Nephron (organoid): Measurements from ENCODE around the gene IGSF23.
A peak's percentile ranks its signal among the peaks of the same experiment; 100 is the strongest.

ENCODE experiments used
- H3K27ac Mint-ChIP-seq, 3 experiments: 2 replicates each; pipeline ENCODE4 v1.8.0; 2020; ENCODE audit warnings: mixed read lengths in 3 of 3, mild to moderate bottlenecking in 2 of 3, moderate library complexity in 1 of 3
- H3K27me3 Mint-ChIP-seq: 2 replicates; pipeline ENCODE4 v1.8.0; 2021; ENCODE audit warnings: low read depth, mild to moderate bottlenecking, moderate library complexity, mixed read lengths
- H3K36me3 Mint-ChIP-seq: 2 replicates; pipeline ENCODE4 v1.8.0; 2020; ENCODE audit warnings: low read depth, mixed read lengths
- H3K4me1 Mint-ChIP-seq: 2 replicates; pipeline ENCODE4 v1.8.0; 2020; ENCODE audit warnings: mixed read lengths
- H3K4me3 Mint-ChIP-seq, 3 experiments: 2 replicates each; pipeline ENCODE4 v1.8.0; 2020; ENCODE audit warnings: mild to moderate bottlenecking in 3 of 3, mixed read lengths in 3 of 3, moderate library complexity in 2 of 3
- H3K9me3 Mint-ChIP-seq: 2 replicates; pipeline ENCODE4 v1.8.0; 2020; ENCODE audit warnings: mixed read lengths
- TF ChIP-seq, protein P1 (sequence below), 3 experiments: fragments of 200-600 bp; sonication (generic); IDR thresholded peaks; one replicate each; pipeline ENCODE4 v1.5.0; 2021; ENCODE audit warnings: antibody characterized with exemption in 3 of 3; ENCODE audit not compliant: unreplicated experiment in 3 of 3

IGSF23 gene

DNA sequence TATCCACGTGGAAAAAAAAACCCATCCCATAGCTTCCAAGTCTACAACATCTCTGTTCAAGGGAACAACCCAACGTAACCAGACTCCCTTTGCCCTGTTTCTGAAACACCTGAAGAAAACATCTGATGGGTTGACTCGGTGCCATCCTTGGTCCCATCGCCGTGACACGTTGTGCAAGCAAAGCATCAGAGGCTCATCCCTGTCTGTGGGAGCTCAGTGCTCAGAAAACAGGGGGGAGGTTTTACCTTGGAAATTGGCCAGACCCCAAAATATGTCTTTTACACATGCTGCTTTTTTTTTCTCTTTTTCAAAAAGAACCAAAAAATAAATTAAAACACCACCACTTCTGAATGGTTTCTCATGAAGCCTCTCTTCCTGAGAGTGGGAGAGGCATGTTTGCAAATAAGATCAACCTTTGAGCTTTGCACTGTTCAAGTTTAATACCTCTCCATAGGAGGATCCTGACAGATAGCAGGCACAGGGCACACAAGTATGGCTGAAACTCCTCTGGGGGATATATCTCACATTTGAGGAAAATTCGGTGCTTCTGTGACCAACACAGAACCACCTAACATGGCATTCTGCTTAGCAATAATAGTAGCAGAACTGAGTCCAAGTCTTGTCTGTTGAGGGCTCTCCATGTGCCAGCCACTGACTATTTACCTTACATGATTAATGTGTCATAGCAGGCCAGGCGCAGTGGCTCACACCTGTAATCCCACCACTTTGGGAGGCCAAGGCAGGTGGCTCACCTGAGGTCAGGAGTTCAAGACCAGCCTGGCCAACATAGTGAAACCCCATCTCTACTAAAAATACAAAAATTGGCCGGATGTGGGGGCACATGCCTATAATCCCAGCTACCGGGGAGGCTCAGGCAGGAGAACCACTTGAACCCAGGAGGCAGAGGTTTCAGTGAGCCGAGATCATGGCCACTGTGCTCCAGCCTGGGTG lies 23.4 kb downstream of the IGSF23 start:
- H3K4me1 Mint-ChIP-seq = peaks cover 50% of the 10 kb centered on the region
- no peaks in the 10 kb centered on the region for H3K9me3 Mint-ChIP-seq
- no peaks in the 10 kb centered on the region for H3K36me3 Mint-ChIP-seq
- peaks cover 16% of the 10 kb centered on the region for H3K27me3 Mint-ChIP-seq
- H3K27ac Mint-ChIP-seq = peak overlapping the region; percentile 14 to 81 (median 45)
- TF ChIP-seq, protein P1, sequence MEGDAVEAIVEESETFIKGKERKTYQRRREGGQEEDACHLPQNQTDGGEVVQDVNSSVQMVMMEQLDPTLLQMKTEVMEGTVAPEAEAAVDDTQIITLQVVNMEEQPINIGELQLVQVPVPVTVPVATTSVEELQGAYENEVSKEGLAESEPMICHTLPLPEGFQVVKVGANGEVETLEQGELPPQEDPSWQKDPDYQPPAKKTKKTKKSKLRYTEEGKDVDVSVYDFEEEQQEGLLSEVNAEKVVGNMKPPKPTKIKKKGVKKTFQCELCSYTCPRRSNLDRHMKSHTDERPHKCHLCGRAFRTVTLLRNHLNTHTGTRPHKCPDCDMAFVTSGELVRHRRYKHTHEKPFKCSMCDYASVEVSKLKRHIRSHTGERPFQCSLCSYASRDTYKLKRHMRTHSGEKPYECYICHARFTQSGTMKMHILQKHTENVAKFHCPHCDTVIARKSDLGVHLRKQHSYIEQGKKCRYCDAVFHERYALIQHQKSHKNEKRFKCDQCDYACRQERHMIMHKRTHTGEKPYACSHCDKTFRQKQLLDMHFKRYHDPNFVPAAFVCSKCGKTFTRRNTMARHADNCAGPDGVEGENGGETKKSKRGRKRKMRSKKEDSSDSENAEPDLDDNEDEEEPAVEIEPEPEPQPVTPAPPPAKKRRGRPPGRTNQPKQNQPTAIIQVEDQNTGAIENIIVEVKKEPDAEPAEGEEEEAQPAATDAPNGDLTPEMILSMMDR (IDR thresholded peaks at IDR 0.05; ENCODE audit: unreplicated experiment in 3 of 3) = no peak
- H3K4me3 Mint-ChIP-seq = no peak overlapping the region

DNA sequence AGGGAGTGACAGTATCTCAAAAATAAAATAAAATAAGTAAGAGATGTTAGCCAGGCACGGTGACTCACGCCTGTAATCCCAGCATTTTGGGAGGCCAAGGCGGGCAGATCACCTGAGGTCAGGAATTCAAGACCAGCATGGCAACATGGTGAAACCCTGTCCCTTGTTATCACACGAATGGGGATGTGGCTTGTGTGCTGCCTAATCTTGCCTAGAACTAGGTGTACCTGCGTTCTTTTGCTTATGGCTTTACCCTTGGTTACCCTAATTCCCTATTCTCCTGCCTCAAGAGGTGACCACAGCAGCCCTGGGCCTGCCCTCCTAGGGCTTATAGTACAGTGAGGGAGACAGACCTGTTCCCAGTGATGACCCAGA lies 24.0 kb downstream of the IGSF23 start:
- TF ChIP-seq, protein P1 (IDR thresholded peaks at IDR 0.05; ENCODE audit: unreplicated experiment in 3 of 3) = no peak

DNA sequence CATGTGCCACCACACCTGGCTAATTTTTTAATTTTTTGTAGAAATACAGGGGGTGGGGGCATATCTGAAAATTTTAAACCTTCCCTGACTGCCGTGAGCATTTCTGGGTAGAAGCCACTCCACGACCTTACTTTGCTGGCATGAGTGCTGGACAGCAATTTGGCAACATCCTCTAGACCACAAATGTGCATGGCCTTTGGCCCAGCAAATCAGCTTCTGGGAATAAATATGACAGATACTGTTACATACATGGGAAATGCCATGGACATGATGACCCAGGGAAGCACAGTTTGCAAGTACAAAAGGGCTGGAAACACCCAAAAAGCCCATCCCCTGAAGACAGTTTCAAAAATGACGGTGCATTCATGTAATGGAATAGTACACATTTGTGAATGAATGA lies 27.2 kb downstream of the IGSF23 start:
- no peak overlapping the region for H3K27ac Mint-ChIP-seq
- H3K4me1 Mint-ChIP-seq = peaks cover 21% of the 10 kb centered on the region
- H3K9me3 Mint-ChIP-seq = no peaks in the 10 kb centered on the region
- peak overlapping the region; percentile 23 to 52 (median 51) for H3K4me3 Mint-ChIP-seq
- TF ChIP-seq, protein P1 (IDR thresholded peaks at IDR 0.05; ENCODE audit: unreplicated experiment in 3 of 3) = no peak
- H3K27me3 Mint-ChIP-seq = peaks cover 8% of the 10 kb centered on the region
- H3K36me3 Mint-ChIP-seq = no peaks in the 10 kb centered on the region

More for the DNA sequence above, 24.0 kb downstream of the IGSF23 start:
- H3K27me3 Mint-ChIP-seq = peaks cover 16% of the 10 kb centered on the region
- peak overlapping the region in 1 of 3 experiments; percentile 45 for H3K4me3 Mint-ChIP-seq
- no peaks in the 10 kb centered on the region for H3K36me3 Mint-ChIP-seq
- no peaks in the 10 kb centered on the region for H3K9me3 Mint-ChIP-seq
- H3K27ac Mint-ChIP-seq = no peak overlapping the region
- peaks cover 50% of the 10 kb centered on the region for H3K4me1 Mint-ChIP-seq

DNA sequence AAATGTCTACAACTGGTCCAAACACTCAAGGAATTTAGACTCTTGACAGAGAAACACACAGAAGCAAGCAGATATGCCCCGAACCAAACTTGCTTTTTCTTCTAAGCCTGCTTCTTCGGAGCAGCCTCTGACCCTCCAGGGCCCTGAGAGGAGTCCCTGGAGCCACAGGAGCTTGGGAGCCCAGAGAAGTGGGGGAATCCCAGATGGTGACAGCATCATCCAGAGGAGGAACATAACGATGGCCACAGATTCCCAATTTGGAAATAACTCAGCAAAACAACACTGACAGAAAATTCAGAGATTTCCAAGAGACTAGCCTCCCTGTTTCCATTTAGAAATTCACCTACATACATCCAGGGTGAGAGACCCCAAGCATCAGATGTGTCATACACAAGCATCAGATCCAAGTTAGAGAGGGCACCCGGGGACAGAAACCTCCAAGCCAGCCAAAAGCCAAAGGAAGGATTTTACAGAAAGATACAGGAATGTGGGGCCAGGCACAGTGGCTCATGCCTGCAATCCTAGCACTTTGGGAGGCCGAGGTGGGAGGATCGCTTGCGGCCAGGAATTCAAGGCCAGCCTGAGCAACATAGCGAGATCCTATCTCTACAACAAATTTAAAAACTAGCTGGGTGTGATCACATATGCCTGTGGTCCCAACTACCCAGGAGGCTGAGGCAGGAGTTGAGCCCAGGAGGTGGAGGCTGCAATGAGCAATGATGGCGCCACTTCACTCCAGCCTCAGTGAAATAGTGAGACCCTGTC lies 28.3 kb downstream of the IGSF23 start:
- Mint-ChIP-seq H3K4me3 (peak overlapping the region; percentile 42 to 72 (median 68)), H3K4me1 (peaks cover 13% of the 10 kb centered on the region), H3K27ac (no peak overlapping the region), H3K27me3 (peaks cover 8% of the 10 kb centered on the region), H3K9me3 (no peaks in the 10 kb centered on the region), H3K36me3 (no peaks in the 10 kb centered on the region)
- TF ChIP-seq, protein P1 (IDR thresholded peaks at IDR 0.05; ENCODE audit: unreplicated experiment in 3 of 3) = no peak

DNA sequence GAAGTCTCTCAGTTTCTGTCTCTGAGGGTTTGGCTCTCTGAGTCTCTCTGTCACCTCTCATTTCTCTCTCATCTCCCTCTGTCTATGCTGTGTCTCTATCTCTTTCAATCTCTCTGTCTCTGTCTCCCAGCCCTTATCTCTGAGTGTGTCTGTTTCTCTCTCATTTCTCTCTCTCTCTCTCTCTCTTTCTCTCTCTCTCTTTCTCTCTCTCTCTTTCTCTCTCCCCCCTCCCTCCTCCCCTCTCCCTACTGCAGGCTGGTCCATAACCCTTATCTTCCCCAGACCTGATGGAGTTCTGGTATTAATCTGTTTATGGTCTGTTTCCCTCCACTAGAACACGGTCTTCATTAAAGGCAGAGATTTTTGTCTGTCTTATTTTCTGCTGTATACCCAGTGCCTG lies 29.0 kb downstream of the IGSF23 start:
- no peaks in the 10 kb centered on the region for H3K9me3 Mint-ChIP-seq
- peaks cover 16% of the 10 kb centered on the region for H3K4me1 Mint-ChIP-seq
- no peak overlapping the region for H3K27ac Mint-ChIP-seq
- peak overlapping the region; percentile 58 to 88 (median 72) for H3K4me3 Mint-ChIP-seq
- H3K36me3 Mint-ChIP-seq = no peaks in the 10 kb centered on the region
- peaks cover 8% of the 10 kb centered on the region for H3K27me3 Mint-ChIP-seq
- TF ChIP-seq, protein P1 (IDR thresholded peaks at IDR 0.05; ENCODE audit: unreplicated experiment in 3 of 3) = no peak
